ENCODE results near the gene SPOCK1. TPM values are rescaled to one million over a fixed set of nuclear protein-coding genes. Genes with fewer than 3 reads are reported as not detected.

SPOCK1 gene
- total and polyA plus RNA-seq, 9 of the 15 experiments (the other 6 are each of a cell fraction or from before 2014, with no cell fraction given), result 0.01 to 0.35 (median 0.04) TPM; not detected in 6

DNA sequence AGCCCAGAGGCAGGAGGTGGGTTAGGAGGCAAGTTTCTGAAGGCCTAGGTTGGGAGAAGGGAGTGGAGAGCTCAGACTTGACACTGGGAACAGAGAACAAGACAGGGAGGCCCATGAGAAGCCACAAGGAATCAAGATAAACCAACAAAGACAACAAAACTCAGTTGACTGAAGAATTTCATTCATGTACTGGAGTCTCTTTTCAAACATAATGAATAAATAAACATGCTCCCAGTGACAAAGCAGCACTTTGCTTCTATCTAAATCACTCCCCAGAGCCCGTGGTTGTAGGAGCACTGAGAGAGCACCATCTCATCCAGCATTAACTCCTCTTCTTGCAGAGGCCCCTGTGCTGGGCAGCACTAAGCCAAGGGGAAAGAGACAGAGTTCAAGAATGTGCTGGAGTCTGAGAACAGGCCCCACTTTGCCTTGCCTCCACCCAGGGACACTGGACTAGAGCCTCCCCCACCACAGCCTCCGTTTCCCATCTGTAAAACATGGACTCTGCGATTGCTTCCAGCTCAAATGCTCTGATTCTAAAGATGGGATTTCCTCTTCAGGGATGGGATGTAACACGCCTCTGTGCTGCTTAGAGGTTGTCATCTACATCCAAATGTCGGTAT is 282.0 kb downstream of the SPOCK1 start:
- H3K36me3 ChIP-seq (ENCODE audit: control insufficient read depth, insufficient read depth, low read length), result no peaks in the 10 kb centered on the region
- 0% methylated on average over 5 of the region's 5 CpGs for WGBS (ENCODE audit: insufficient coverage, low coverage, missing lambda C conversion rate)
- intact Hi-C loops (cut with micrococcal nuclease), result no loop called here
- no peak overlapping the region for H3K4me2 ChIP-seq (ENCODE audit: insufficient read depth, low read length)
- no peak for ATAC-seq
- FAIRE-seq, result no peak
- no TSS peak for BruUV-seq (replicated peaks)
- no peak overlapping the region for H2AFZ ChIP-seq (ENCODE audit: low read depth, low read length)
- no peaks in the 10 kb centered on the region for H3K9me1 ChIP-seq (ENCODE audit: control insufficient read depth, insufficient read depth, low read length)
- H3K9ac ChIP-seq (ENCODE audit: insufficient read depth in 1 of 2, low read depth in 2 of 2, low read length in 2 of 2), result no peak overlapping the region
- in situ Hi-C loops (cut with MboI), result no loop called here
- no peaks in the 10 kb centered on the region; a peak in 1 of 5 replicates for H3K4me1 ChIP-seq (replicated peaks in 1 of 2; ENCODE audit: control insufficient read depth in 2 of 2, insufficient read depth in 2 of 2, low read length in 2 of 2)
- TF ChIP-seq, protein P1, sequence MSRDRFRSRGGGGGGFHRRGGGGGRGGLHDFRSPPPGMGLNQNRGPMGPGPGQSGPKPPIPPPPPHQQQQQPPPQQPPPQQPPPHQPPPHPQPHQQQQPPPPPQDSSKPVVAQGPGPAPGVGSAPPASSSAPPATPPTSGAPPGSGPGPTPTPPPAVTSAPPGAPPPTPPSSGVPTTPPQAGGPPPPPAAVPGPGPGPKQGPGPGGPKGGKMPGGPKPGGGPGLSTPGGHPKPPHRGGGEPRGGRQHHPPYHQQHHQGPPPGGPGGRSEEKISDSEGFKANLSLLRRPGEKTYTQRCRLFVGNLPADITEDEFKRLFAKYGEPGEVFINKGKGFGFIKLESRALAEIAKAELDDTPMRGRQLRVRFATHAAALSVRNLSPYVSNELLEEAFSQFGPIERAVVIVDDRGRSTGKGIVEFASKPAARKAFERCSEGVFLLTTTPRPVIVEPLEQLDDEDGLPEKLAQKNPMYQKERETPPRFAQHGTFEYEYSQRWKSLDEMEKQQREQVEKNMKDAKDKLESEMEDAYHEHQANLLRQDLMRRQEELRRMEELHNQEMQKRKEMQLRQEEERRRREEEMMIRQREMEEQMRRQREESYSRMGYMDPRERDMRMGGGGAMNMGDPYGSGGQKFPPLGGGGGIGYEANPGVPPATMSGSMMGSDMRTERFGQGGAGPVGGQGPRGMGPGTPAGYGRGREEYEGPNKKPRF (IDR thresholded peaks at IDR 0.05; ENCODE audit: low read depth, low read length), result no peak
- TF ChIP-seq ZNF23 (CRISPR knock-in tag; IDR thresholded peaks at IDR 0.05) (no peak), ESRRB (CRISPR knock-in tag; IDR thresholded peaks at IDR 0.05; ENCODE audit: borderline replicate concordance) (no peak), NELFE (IDR thresholded peaks at IDR 0.05; ENCODE audit: insufficient read depth, insufficient read length) (no peak), NR3C1 (CRISPR knock-in tag; IDR thresholded peaks at IDR 0.05) (no peak), CBFA2T3 (IDR thresholded peaks at IDR 0.05) (no peak), PHF20 (IDR thresholded peaks at IDR 0.05; ENCODE audit: partially characterized antibody) (no peak), SRSF1 (IDR thresholded peaks at IDR 0.05; ENCODE audit: low read depth, low read length) (no peak), RBM25 (IDR thresholded peaks at IDR 0.05; ENCODE audit: low read depth, low read length, severe bottlenecking) (no peak), ZNF239 (CRISPR knock-in tag; IDR thresholded peaks at IDR 0.05) (no peak), TFE3 (CRISPR knock-in tag; IDR thresholded peaks at IDR 0.05) (no peak)
- TF ChIP-seq, protein P2, sequence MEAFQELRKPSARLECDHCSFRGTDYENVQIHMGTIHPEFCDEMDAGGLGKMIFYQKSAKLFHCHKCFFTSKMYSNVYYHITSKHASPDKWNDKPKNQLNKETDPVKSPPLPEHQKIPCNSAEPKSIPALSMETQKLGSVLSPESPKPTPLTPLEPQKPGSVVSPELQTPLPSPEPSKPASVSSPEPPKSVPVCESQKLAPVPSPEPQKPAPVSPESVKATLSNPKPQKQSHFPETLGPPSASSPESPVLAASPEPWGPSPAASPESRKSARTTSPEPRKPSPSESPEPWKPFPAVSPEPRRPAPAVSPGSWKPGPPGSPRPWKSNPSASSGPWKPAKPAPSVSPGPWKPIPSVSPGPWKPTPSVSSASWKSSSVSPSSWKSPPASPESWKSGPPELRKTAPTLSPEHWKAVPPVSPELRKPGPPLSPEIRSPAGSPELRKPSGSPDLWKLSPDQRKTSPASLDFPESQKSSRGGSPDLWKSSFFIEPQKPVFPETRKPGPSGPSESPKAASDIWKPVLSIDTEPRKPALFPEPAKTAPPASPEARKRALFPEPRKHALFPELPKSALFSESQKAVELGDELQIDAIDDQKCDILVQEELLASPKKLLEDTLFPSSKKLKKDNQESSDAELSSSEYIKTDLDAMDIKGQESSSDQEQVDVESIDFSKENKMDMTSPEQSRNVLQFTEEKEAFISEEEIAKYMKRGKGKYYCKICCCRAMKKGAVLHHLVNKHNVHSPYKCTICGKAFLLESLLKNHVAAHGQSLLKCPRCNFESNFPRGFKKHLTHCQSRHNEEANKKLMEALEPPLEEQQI (IDR thresholded peaks at IDR 0.05), result no peak
- H3K9me3 ChIP-seq (replicated peaks; ENCODE audit: control insufficient read depth, insufficient read depth, low read depth, low read length), result no peaks in the 10 kb centered on the region
- CTCF ChIA-PET (ENCODE audit: low intra/inter-chr PET ratio), result no interaction called here
- no peak overlapping the region for H3K27ac ChIP-seq (ENCODE audit: extremely low read depth, low read depth, low read length)
- POLR2A ChIA-PET, result interaction anchor here (0.6 kb wide), 1 partner anchor 354 kb away, joined by 4 read pairs; no protein-coding TSS in a partner anchor
- peaks cover 0 to 2% of the 10 kb centered on the region in 2 experiments; a peak in 2 of 5 replicates for H3K27me3 ChIP-seq (ENCODE audit: control insufficient read depth in 2 of 2, insufficient read depth in 2 of 2, low read length in 2 of 2)
- no peaks in the 10 kb centered on the region for H4K20me1 ChIP-seq (replicated peaks; ENCODE audit: control insufficient read depth, insufficient read depth, low read length)
- no peak overlapping the region for H3K4me3 ChIP-seq
- no peak for DNase-seq (ENCODE audit: extremely low read depth in 1 of 4, low spot score in 3 of 4)
- no peaks in the 10 kb centered on the region for H3K79me2 ChIP-seq (ENCODE audit: control insufficient read depth, insufficient read depth, low read length)
